NCI-H2107 treated with DMSO at 0.1 percent for 48 hours (cell line): ENCODE measurements around the gene NUSAP1.
"Not testable (repeated sequence)": the region's sequence is repeated elsewhere in the genome, so short reads cannot be mapped to it uniquely, and the experiment has no call there.

ENCODE experiments used
- DNase-seq: peaks from one replicate; lab custom pipeline; 2025; ENCODE audit not compliant: unreplicated experiment; lab: John Stamatoyannopoulos, UW

NUSAP1 gene

DNA sequence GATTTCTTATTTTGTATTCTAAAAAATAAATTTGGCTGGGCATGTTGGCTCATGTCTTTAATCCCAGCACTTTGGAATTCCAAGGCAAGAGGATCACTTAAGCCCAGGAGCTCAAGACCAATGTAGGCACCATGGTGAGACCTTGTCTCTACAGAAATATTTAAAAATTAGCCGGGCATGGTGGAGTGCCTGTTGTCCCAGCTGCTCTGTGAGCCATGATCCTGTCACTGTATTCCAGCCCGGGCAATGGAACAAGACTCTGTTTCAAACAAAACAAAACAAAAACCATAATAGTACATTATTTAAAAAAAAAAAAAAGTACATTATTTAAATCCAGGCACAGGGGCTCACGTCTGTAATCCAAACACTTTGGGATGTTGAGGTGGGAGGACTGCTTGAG, 78.8 kb downstream of the NUSAP1 start:
- no peak for DNase-seq

DNA sequence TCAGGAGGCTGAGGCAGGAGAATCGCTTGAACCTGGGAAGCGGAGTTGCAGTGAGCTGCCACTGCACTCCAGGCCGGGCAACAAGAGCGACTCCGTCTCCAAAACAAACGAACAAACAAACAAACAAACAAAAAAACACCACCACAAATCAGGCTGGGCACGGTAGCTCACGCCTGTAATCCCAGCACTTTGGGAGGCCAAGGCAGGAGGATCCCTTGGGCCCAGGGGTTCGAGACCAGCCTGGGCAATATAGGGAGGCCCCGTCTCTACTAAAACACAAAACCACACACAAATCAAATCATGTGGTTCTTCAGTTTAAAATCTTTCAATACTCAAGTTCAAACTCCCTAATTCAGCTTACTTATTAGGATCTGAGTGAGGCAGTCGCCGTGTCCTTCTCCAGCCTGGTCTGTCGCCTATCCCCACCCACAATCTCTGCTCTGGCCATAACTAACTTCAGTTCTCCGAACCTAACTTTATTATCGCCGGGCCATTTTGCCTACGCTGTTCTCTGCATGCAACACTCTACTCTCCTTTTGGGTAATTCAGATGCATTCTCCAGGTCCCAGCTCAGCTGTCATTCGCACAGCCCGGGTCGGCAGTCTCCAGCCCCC, 83.6 kb downstream of the NUSAP1 start:
- DNase-seq, result no peak

DNA sequence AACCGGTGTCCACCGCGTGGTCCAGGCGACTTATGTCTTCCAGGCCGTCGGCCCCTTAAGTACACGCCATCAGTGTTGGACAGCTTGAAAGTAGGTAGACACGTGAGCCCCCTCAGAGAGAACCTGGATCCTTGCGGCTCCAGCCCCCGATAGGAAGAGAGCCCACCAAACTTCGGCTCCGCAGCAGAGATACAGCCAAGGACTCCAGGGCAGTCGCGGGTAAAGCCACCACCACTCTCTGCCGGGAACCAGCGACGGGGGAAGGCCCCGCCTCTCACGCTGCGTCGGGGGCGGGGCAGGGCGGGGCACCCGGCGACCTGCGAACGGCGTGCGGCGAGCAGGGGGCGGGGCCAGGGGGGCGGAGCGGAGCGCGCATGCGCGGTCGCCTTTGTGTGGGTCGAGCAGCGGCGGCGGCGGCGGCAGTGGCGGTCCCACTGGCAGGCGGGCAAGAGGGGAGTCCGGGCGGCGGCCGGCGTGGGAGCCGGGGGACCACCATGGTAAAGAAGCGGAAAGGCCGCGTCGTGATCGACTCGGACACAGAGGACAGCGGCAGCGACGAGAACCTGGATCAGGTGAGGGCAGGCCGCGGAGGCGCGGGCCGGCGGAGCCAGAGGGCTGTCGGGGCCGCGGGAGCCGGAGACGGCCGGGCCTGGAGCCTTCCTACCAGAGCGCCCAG, 84.2 kb downstream of the NUSAP1 start, which contains the start of gene RTF1:
RTF1 (plus strand) TSS at position 354 of the 676 bp plus-strand sequence; CDS start at position 375, 21 bp downstream.
- DNase-seq, result peak; percentile 26

DNA sequence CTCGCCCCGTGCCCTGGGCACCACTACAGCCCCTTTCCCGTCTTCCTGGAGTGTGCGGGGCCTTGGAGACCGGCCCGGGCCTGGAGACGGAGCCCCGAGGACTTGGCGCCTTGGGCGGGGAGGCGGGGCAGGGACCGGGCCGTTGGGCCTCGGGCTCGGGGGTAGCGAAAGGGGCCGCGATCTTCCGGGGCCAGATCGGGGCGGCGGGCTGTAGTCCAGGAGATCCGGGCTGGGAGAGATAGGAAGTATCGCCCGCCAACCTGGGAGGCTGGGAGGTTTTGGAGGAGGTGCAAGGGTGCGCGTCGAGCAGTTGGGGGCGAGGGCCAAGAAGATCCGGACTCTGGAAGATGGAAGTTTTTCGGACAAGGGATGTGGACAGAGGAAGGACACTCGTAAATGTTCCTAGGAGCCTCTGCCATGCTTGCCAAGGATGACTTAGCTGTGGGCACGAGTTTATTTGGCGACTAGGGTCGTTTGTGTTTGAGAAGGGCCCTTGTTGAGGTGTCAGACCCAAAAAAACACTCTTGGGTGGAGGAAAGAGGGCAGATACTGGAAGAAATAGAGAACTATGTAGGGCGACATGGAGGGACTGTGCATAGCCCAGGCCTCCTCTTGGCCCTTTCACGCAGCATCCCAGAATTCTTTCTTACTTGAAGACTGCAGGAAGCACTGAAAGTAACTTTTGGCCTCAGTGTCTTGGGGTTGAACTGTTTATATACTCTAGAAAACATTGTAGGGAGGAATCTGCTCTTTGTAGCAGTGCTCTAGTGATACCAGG, 84.9 kb downstream of the NUSAP1 start:
- no peak for DNase-seq

DNA sequence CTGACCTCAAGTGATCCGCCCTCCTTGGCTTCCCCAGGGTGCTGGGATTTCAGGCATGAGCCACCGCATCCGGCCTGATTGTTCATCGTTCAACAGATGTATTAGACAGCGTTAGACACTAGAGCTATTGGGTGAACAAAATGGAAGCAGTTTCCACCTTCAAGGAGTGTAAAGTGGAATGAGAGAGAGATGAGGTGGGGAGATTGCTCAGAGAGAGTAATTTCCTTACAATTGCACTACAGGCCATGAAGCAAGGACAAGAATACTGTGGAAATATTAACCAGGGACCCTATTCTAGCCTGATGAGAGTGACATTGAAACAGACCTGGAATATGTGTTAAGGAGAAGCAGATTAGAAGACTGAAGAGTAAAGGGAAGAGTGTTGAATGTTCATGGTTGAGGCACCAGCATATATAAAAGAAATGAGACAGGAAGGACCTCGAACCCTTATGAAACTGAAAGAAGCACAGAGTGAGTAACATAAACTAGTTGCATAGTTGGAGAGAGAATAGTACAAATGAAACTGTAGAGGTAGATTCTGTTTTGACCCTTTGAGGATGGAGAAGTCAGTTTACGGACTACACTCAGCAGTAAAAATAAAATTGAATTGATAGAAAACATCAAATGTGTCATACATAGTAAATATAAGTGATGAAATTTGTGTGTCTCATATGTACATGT, 91.4 kb downstream of the NUSAP1 start:
- no peak for DNase-seq

DNA sequence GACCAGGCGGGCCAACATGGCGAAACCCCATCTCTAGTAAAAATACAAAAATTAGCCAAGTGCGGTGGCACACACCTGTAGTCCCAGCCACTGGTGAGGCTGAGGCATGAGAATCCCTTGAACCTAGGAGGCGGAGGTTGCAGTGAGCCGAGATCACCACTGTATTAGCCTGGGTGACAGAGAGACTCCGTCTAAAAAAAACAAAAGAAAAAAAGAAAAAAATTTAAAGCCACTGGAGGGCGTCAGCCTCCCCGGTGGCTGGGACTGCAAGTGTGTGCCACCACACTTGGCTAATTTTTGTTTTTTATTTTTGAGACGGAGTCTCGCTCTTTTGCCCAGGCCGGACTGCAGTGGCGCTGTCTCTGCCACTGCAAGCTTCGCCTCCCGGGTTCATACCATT, 92.1 kb downstream of the NUSAP1 start:
- DNase-seq, result no peak

DNA sequence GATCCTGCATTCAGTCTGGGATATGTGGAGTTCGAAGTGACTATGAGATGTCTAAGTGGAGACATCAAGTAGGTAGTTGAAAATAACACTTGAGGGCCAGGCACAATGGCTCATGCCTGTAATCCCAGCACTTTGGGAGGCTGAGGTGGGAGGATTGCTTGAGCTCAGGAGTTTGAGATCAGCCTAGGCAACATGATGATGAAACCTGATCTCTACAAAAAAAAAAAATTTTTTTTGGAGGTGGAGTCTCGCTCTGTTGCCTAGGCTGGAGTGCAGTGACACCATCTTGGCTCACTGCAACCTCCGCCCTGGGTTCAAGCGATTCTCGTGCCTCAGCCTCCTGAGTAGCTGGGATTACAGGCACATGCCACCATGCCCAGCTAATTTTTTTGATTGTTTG, 93.2 kb downstream of the NUSAP1 start:
- not testable (repeated sequence) for DNase-seq

DNA sequence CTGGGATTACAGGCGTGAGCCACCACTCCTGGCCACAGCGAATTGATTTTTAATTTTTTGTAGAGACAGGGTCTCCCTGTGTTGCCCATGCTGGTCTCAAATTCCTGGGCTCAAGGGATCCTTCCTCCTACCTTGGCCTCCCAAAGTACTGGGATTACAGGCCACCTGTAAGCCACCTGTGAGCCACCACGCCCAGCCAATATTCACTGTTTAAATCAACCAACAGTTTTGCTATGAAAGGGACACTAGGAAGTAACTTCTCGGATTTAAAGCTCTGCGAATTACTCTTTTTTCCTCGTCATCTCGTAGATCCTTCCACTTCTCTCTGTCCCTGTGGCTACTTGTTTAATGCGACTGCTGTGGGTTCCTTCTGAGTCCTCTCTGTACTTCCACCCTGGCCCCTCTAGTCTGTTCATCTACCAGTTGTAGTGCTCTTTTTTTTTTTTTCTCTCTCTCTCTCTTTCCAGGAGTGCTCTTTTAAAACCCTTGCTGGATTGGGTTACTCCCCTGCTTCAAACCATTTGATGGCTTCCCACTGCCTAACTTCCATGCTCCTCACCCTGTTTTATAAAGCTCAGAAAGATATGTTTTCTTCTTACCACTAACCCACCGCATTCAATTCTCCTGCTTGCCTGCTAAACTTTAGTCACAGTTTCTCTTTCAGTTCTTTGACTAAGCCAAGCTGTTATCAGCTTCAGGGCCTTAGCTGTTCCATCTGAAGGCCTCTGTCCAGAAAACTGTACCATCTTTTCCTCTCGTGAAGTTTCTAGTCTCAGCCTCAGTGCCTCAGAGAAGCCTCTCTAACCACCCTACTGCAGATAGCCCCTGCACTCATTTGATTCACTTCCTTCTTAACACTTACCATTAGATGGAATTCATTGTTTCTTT, 96.6 kb downstream of the NUSAP1 start:
- DNase-seq, result no peak
